GM19452 (cell line): ENCODE data around the gene HAPLN2.

Source experiments
- ATAC-seq: cut with Tn5 transposase; IDR thresholded peaks from one replicate; pipeline ENCODE4 v1.9.1; 2021; ENCODE audit not compliant: unreplicated experiment

Gene HAPLN2

DNA sequence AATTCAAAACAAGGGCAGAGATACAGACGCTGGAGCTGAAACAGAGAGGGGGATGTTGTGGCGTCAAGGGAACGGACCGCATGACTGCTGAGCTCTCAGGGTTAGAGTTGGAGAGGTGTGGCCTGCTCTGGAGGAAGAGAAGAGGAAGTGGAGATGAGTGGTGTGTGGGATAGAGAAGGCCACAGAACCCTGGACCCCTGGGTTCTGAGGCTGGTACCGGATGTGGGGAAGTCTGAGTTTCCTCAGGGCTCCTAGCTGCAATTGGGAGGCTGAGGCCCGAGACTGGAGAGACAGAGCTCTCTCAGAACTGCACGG lies 24.5 kb downstream of the HAPLN2 start:
- ATAC-seq = no peak

DNA sequence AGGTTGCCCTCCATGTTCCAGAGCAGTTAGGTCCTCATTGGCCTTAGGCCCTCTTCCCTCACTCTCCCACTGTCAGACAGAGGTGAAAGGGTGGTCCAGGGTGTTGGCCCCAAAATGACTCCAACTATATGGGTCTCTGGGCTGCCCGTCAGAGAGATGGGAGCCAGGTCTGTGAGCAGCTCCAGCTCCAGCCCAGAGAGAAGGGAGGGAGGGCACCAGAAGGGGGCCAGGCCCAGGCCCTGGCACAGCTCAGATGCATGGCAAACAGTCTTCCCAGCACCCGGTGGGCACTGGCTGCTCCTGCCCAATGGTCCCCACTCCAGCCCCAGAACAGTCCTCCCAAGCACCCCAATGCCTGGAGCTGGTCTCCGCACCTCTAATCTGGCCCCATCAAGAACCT lies 24.9 kb downstream of the HAPLN2 start:
- no peak for ATAC-seq

- no peak for ATAC-seq
These were observed 25.4 kb downstream of the HAPLN2 start for GRCh38 chr1:156644640-156645039.

DNA sequence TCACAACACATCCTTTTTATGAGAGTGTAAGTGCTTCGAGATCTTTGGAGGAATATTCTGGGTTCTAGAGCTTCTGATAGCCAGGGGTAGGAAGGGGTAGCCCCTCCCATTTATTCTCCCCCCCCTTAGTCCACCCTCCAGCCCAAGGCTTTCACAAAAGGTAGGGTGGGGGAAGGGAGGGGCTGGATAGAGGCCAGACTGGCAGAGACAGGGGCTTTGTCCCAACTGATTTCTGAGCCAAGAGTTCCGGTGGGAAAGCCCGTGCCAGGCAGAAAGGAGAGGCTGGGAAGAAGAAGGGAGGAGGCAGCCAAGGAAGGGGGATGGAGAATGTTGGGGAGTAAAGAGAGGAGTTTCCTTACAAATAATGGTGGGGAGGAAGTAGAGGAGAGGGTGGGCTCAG lies 25.8 kb downstream of the HAPLN2 start:
- no peak for ATAC-seq

GRCh38 chr1:156645666-156646065 lies 26.5 kb downstream of the HAPLN2 start:
- ATAC-seq = no peak

GRCh38 chr1:156646738-156647211 lies 27.6 kb downstream of the HAPLN2 start:
- no peak for ATAC-seq

- no peak for ATAC-seq
These were observed 28.1 kb downstream of the HAPLN2 start for GRCh38 chr1:156647351-156647750.

GRCh38 chr1:156648496-156648895 lies 29.3 kb downstream of the HAPLN2 start:
- ATAC-seq = no peak

DNA sequence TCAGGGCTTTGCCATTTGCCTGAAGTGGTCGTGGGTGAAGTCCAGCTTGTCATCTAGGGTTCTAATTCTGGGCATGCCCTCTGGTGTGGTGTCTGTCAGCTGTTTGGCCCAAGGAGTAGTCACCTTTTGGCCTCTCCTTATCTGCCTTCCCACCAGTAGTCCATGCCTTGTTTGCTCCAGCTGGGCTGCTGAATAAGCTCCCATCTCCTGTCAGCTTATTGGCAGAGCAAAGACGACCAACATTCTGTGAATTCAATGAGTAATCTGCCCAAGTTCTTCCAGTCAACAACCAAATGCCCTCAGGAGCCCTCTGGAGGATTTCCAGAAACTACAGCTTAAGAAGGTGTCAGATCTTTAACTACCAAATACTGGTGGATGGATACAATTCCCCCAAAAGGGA lies 29.7 kb downstream of the HAPLN2 start:
- no peak for ATAC-seq

DNA sequence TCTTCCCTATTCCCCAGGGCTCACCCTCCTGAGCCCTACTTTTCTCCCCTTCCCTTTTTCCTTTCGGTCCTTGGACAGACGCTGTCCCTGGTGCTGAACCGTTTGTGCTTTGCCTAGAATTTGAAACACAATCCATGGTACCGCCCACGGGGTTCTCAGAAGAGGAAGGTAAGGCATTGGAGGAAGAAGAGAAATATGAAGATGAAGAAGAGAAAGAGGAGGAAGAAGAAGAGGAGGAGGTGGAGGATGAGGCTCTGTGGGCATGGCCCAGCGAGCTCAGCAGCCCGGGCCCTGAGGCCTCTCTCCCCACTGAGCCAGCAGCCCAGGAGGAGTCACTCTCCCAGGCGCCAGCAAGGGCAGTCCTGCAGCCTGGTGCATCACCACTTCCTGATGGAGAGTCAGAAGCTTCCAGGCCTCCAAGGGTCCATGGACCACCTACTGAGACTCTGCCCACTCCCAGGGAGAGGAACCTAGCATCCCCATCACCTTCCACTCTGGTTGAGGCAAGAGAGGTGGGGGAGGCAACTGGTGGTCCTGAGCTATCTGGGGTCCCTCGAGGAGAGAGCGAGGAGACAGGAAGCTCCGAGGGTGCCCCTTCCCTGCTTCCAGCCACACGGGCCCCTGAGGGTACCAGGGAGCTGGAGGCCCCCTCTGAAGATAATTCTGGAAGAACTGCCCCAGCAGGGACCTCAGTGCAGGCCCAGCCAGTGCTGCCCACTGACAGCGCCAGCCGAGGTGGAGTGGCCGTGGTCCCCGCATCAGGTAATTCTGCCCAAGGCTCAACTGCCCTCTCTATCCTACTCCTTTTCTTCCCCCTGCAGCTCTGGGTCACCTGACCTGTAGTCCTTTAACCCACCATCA lies 33.1 kb downstream of the HAPLN2 start:
- ATAC-seq = no peak

GRCh38 chr1:156652992-156653355 lies 33.8 kb downstream of the HAPLN2 start:
- no peak for ATAC-seq

DNA sequence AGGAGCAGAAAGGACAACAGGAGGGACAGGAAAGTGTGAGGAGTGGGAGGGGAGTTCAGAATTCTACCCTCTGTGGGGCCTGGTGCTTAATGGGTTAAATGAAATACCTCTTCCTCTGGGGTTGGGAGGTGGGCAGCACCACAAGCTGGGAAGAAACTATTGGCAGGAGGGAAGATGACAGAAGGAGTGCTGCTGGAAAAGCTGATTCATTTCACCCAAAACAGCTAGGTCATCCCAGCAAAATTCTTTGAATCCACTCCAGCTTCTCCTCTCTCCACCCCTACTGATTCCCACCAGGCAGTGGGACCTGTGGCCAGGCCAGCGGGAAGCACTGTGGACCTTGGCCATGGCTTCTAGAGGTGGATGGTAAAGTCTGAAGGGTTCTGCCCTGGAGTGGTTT lies 35.5 kb downstream of the HAPLN2 start:
- ATAC-seq = no peak

- ATAC-seq = no peak
These were observed 36.1 kb downstream of the HAPLN2 start for GRCh38 chr1:156655151-156655903.

- no peak for ATAC-seq
These were observed 36.8 kb downstream of the HAPLN2 start for GRCh38 chr1:156655904-156656516.

DNA sequence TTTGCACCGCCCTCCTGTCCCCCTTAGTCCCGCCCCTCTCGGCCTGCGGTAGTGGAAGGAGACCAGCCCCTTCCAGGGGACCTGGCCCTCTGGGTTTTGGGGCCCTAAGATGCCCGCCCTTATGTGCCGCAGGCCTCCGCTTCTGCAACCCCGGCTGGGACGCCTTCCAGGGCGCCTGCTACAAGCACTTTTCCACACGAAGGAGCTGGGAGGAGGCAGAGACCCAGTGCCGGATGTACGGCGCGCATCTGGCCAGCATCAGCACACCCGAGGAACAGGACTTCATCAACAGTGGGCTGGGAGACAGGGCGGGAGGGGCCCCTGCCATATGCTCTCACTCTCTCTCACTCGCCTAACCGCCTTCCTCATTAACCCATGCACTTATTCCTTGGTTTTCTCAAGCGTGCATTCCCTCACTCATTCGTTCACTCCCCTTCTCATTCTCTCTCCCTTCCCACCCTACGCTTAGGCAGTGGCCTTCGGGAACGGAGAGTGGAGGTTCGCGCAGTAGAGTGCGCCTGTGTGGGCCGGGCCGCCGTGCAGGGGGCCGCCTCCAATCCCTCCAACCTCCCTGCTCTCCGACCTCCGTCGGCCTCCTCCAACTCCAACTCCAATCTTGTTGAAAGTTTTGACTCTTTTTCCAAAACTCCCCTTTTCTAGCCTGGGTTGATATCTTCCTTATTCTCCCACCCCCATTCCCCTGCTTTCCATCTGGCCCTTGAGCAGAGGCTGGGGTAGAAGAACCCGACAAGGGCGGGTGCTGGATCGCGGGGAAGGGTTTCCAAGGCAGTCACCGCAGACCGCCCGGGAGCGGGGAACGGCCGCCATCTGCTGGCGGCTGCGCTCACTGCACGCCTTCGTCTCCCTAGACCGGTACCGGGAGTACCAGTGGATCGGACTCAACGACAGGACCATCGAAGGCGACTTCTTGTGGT lies 37.9 kb downstream of the HAPLN2 start:
- ATAC-seq = no peak

DNA sequence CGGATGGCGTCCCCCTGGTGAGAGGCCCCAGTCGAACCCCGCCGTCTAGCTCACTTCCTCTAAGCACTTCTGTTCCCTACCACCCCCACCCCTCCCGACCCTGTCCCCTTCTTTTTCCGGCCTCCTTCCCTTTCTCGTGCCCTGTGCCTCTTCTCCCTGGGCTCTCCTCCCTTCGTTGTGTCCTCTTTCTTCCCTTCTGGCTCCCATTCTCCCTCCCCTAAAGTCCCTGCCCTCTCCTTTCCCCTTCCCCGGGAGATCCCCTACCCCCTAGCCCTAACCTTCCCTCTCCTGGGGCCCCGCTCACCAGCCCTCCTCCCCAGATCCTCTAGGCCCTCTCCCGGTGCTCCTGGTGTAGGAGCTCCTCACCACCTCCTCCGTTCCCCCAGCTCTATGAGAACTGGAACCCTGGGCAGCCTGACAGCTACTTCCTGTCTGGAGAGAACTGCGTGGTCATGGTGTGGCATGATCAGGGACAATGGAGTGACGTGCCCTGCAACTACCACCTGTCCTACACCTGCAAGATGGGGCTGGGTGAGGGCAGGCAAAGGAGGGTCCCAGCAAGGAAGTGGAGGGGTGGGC lies 38.6 kb downstream of the HAPLN2 start:
- ATAC-seq = no peak

GRCh38 chr1:156658496-156658895 lies 39.3 kb downstream of the HAPLN2 start:
- no peak for ATAC-seq

- no peak for ATAC-seq
These were observed 39.8 kb downstream of the HAPLN2 start for GRCh38 chr1:156658945-156659574.

DNA sequence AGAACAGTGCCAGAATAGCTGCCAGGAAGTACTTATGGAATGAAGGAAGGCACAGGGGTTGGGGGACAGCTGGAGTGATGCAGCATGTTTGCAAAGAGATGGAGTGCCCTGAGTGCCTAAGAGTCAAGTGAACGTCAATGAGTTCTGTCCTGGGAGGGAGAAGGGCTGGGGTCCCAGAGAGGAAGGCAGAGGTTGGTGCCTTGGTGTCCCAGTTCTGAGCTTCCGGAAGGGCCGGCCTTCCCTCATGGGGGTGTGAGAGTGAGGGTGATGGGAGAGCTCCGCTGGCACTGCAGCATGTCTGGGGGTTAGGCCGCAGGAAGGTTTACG lies 40.4 kb downstream of the HAPLN2 start:
- no peak for ATAC-seq
